GOT3 (cell line): ENCODE measurements around the gene RAP1A.
"Not testable (repeated sequence)": the region's sequence is repeated elsewhere in the genome, so short reads cannot be mapped to it uniquely, and the experiment has no call there.

Source experiments
- DNase-seq: peaks from one replicate; lab custom pipeline; 2025; ENCODE audit warnings: mixed read lengths; lab: John Stamatoyannopoulos, UW

Gene RAP1A

DNA sequence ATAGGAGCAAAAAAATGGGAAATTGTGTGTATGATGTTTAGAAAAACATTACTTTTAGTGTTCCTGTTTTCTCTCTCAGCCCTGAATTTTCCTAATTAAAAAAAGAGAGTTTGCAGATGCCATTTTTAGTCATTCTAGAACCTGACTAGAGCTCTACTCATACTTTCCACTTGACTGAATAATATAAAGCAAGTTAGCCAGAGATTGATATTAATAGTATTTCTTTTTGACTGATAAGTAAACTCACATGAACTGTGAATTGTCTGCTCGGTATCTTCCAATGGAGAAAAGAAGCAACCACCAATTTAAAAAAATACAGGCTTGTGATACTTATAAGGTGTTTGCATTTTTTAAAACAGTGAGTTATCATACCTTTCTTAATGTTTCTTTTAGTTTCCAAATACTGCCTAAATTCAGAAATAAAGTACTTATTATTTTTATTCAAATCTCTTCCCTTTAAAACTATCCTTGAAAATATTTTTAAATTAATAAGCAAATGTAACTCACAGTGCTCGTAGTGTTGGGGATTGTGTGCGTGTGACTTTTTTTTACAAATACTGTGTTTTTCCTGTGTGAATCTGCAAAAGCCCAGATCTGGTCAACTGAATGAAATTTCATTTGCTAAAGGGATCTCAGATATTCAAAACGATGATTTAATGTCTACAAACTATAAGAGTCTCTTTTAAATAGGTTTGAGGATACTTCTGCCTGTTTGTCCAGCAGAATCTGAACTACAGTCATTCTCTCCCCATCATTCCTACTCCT is 9.8 kb downstream of the RAP1A start:
- DNase-seq = no peak

DNA sequence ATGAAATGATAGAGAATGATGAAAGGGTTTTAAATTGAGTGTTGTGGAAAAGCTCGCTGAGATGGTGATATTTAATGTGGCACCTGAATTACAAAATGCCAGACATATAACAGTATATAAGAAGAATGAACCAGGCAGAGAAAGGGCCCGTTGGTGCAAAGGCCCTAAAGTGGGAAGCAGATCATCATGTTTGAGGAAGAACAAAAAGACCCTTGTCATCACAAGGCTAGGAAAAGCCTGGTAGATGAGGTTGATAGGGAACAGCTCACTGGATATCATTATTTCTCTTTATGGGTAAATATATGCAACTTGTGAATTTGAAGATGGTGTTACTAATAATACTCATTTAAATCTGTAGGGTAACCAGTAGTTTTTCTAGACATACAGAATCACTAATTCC is 11.0 kb downstream of the RAP1A start:
- DNase-seq = no peak

DNA sequence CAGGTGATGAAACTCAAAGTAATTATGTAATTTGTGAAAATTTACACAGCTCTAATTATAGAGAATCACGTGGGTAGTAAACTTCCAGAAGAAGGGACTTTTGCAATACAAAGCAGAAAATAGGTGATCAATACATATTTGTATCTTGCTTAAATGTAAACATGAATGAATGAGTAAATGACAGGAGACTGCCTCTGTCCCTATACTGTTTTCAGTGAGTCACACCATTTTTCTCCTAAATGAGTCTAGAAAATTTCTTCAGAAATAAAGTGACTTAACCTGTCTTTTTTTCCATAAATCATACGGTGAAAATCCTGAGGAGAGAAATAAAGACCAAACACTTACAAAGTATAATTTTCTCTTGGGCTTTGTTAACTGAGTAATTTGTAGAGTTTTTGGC is 11.9 kb downstream of the RAP1A start:
- no peak for DNase-seq

DNA sequence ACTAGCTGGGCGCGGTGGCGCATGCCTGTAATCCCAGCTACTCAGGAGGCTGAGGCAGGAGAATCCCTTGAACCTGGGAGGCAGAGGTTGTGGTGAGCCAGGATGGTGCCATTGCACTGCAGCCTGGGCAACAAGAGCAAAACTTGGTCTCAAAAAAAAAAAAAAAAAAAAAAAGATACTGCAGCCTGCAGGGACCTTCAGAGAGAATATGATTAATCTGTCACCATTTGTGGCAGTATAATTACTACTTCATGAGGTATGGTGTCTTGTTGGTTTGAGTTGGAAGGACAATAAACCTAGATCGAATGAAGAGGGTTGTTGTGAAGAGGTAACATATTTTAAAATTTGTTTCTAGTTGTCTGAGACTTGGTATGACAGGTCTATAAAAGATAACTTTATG is 13.2 kb downstream of the RAP1A start:
- not testable (repeated sequence) for DNase-seq

DNA sequence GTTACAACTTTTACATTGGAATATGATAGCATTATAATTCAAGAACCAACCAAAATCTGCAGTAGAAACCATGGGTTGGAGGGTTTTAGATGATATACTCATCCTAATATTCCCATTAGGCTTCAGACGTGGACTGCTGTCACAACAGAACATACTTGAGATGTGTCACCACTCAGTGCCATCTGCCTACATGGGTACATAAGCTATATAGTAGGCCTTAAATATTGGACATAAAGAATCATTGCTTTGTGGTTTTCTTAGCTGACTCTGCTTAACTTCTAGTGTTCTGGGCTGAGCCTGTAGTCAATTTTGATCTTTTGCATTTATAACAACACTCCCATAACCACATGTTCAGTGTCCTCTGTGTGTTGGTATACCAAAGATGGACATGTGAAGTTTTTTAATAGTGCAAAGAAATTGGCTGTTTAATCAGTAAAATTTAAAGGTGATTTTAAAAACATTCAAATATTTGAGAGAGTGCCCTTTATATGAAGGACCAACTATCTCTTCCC is 14.2 kb downstream of the RAP1A start:
- DNase-seq = no peak

DNA sequence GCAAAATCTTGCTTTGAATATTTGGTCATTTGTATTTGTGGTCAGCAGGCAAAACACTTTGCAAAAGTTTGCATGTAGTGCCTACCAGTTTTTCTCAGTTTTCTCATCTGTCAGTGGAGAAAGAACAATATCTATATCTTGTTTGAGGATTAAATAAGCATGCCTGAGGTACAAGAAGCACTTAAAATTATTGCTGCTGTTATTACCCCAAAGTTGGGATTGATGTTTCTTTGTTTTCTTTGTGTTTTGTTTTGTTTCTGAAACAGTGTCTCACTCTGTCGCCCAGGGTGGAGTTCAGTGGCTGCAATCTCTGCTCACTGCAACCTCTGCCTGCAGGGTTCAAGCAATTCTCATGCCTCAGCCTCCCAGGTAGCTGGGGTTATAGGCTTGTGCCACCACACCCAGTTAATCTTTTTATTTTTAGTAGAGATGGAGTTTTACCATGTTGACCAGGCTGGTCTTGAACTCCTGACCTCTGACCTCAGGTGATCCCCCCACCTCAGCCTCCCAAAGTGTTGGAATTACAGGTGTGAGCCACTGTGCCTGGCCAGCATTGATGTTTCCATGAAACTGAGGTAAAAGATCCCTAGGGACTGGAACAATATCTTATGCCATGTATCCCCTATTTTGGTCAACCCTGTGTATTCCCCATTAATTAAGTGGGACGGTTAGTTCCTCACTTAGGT is 15.9 kb downstream of the RAP1A start:
- no peak for DNase-seq

DNA sequence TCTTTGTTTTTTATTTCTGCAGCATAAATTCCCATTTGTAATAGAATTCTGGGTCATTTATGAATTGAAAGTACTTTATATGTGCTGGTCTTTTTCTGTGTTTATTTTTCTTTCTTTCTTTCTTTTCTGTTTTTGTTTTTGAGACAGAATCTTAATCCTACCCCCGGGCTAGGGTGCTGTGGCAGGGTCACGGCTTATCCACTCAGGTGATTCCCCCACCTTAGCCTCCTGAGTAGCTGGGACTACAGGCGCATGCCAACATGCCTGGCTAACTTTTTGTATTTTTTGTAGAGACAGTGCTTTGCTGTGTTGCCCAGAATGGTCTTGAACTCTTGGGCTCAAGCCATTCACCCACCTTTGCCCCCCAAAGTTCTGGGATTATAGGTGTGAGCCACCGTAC is 18.7 kb downstream of the RAP1A start:
- DNase-seq = no peak

DNA sequence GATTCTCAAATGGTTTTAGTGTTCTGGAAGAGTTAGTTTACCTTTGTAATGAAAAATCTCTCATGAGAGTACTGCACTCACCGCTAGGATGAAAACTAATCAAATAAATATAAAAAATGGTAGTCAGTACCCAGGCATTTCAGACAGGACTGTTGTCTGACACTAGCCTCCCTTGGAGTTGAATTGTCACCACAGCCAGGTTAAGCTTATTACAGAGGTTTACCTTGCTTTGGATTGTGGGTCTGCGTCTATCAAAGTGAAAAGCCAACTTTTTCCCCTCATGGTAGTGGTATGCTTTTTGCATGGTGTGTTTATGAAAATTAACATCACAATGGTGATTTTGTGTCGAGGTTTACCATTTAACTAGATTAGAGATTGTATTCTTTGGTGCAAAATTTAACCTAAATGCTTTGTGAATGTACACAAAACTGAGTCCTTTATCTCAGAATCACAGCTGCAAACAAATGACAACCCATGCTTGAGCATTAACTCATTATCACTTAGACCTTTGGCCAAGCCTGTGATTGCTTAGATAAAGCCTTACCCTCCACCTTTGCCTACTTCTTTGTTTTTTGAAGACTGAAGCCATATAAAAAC is 20.1 kb downstream of the RAP1A start:
- DNase-seq = no peak

DNA sequence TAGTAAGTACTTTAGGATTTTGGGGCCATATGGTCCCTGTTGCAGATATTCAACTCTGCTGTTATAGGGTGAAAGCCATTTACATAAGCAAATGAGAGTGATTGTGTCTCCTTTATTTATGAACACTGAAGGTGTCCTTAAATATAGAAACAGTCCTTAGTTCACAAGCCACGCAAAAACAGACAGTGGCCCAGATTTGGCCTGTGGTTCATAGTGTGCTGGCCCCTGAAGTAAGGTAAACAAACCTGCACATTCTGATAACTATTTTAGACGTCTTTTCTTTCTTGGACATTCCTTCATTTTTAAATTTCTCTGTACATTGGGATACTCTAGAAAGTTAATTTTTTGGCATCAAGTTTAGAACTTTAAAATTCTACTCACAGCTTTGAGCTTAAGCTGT is 23.5 kb downstream of the RAP1A start:
- DNase-seq = no peak

DNA sequence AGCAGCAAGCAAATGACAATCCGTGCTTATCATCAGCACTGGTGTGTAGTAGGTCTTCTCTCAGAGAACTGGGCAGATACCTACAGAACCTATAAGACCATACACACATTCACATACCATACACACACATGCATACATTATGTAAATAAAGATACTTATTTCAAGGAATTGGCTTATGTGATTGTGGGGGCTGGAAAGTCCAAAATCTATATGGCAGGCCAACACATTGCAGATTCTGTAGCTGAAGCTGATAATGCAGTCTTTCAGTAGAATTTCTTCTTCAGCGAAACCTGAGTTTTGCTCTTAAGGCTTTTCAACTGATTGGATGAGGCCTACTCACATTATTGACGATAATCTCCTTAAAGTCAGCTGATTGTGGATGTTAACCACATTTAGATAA is 24.1 kb downstream of the RAP1A start:
- DNase-seq = no peak

DNA sequence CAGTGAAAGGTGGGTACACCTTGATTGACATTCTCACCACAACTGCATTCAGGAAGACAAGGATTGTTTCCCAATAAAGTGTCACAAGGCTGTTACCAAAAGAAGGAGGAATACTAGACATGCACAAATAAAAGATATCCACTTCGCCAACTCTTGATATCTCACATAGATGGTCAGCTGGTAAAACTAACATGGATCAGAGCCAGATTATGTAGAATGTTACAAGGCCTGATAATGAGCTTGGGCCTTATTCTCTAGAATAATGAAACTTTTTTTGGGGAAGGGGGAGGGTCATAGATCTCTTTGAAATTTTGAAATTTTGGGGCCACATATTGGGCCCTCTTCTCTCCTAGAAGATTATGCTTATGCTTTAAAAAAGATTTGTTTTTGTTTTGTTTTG is 24.9 kb downstream of the RAP1A start:
- no peak for DNase-seq

DNA sequence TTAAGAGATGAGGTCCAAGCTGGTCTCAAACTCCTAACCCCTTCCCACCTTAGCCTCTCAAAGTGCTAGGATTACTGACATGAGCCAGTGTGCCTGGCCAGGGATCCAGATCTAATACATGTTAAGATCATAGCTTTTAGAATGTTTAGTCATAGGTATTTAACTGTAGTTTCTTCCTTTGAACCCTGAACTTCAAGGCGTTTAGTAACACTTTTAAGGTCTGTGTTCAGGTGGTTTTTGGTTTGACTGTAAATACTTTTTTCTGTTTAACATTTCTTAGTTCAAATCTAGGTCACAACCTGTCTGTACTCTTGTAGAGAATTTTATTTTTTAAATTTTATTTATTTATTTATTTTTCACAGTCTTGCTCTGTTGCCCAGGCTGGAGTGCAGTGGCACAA is 28.1 kb downstream of the RAP1A start:
- DNase-seq = no peak

DNA sequence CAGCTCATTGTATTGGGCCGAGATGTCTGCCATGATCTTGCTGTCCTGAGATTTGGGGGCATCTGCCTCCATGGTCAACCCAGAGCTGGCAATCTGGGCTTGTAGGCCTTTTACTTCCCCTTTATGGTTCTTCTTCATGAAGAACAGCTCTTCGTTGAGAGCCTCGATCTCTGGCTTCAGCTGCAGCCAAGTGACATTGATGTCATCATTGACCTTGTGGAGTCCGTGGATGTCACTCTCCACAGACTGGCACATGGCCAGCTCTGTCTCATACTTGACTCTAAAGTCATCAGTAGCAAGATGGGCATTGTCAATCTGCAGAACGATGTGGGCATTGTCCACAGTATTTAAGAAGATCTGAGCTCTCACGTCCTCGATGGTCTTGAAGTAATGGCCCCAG is 29.2 kb downstream of the RAP1A start:
- no peak for DNase-seq

DNA sequence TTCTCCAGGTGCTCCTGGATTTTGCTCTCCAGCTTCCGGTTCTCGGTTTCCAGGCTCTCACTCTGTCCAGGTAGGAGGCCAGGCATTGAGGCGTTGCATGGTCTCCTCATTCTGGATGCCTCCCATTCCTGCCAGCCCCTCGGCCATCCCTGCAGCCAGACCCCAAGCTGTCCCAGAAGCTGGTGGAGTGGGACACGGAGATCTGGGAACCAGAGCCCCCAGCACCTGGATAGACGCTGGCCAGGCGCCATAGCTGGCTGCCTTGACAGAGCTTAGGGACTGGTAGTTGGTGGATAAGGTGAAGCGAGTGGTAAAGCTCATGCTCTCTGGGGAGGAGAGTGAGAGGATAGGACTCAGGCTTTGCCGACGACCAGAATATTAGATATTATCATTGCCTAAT is 29.6 kb downstream of the RAP1A start:
- no peak for DNase-seq

DNA sequence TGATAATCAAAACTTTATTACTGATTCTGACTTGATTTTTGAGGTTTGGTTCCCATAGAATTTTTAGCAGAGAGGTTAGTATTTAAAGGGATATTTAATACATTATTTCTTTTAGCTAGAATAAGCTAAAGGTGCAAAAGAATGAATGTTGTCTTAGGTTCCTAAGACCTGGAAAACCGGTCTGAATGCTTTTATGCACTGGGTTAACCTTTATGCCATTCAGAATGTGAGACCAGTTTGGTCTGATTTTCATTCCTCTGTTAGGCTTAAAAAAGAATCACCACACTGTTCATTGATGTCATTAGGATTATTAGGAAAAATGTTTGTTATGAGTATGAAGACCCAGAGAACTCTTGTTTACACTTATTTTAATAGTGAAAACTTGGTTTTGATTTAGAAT is 30.1 kb downstream of the RAP1A start:
- DNase-seq = no peak

DNA sequence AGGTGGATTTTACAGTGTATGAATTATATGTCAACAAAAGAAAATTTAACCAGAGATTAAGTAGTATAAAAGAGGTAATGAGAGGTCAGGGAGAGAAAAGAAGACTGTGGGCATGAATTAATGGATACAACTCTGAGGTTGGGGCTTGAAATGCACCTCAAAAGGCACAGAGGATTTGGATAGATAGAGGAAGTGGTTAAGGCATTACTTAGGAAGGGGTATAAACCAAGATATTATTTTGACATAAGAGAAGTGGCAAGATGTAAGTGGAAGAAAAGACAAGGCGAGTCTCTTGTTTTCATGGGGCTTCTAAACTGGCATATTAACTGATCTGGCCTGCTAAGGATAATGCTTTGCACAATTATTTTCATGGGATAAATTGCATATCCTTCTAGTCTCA is 34.1 kb downstream of the RAP1A start:
- DNase-seq = no peak

DNA sequence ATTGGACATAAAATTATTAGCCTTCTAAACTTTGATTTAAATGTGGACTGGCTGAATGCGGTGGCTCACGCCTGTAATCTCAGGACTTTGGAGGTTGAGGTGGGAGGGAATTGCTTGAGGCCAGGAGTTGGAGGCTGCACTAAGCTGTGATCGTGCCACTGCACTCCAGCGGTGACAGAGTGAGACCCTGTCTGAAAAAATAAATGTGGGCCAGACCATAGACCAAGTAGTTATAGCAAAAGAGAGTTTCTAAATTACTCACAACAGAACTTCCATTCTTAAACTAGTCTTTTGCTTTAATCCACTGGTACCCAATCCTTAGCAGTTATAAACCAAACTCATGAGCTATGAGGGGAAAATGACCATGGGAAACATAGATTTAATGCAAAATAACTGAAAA is 35.2 kb downstream of the RAP1A start:
- DNase-seq = no peak

DNA sequence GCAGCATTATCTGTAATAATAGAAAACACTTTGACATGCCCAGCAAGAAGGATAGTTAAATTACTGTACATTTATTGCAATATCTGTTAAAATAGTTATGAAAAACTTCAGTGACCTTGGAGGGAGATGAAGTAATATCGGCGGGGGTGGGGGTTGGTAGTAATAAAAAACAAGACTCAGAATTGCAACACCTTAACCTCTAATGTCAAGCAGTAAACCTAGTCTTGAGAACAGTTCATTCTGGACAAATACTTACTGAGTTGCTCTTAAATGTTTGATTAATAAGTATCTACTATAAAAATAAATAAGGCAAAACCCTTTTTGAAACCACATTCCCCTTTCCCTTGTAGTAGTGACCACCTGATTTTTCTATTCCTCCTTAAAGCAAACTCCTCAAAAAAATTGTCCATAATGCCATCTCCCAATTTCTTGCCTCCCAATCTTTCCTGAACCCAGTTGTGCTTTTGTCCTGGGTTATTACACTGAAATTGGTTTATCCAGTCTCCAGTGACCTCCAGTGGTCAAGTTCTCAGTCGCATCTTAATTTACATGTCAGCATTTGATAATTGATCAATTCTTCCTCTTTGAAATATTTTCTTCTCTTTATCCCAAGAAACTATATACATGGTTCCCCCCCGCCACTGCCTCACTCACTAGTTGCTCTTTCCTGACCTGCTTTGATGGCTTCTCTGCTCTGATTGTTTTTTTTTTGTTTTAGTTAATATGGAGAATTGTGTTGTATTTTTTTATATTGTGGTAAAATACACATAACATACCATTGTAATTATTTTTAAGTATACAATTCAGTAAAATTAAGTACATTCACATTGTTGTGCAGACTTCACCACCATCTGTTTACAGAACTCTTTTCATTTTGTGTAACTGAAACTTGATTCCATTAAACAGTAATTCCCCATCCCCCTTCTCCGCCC is 36.8 kb downstream of the RAP1A start:
- DNase-seq = no peak

DNA sequence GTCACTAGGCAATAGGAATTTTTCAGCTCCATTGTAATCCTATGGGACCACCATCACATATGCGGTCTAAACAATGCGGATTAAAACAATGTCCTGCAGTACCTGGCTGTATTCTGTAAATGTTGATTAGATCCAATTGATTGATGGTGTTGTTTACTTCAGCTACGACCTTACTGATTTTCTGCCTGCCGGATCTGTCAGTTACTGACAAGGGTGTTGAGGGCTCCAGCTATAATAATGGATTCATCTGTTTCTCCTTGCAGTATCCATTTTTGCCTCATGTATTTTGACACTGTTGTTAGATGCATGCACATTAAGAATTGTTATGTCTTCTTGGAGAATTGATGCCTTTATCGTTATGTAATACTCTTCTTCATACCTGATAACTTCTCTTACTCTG is 39.0 kb downstream of the RAP1A start:
- DNase-seq = no peak

DNA sequence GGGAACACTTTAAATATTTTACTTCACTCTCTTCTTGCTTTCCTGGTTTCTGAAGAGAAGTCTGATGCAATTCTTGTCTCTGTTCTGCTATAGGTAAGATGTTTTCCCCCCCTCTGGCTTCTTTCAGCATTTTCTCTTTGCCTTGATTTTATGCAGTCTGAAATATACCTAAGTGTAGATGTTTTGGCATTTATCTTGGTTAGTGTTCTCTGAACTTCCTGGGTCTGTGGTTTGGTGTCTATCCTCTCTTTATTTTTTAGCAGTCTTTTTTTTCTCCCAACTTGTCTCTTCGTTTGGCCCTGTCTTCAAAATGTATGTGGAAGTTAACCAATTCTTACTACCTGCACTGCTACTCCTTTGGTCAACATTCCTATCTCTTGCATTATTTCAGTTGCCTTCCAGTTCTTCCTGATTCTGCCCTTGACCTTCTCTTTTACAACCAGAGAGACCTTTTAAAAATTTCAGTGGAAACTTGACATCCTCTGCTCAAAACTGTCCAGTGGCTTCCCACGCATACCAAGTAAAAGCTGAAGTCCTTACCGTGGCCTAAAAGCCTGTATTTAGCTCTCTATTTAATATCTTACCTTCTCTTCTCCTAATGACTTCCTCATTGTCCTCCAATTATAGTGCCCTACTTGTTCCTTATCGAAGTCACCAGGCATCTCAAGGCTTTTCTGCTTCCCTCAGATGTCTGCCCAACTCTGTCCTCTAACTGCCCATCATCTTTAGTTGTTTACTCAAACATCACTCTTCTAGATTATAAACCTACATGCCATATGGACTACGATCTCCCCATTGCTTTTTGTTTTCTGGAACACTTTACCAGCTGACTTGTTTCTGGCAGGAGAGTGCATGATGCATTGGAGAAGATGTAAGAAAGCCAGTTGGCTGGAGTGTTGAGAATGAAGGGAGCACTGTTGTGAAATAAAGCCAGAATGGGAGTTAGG is 40.9 kb downstream of the RAP1A start:
- no peak for DNase-seq

DNA sequence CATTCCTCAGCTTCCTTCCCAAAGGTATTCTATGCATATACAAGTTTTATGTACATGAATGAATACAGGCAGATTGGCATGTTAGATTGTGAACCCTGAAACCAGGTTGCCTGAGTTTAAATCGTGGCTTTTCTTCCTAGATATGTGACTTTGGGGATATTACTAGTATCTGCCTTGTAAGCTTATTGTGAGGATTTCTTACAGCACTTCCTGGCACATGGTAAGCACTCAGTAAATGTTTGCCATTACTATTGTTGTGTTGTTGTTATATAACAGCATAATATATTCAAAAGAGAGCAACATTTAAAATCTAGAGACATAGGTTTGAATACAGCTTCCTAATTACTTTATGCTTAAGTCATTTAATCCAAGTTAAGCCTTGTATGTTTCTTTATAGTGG is 45.1 kb downstream of the RAP1A start:
- DNase-seq = no peak
